SH-SY5Y (cell line): ENCODE data around the gene SRRM4.

Experiments
- GATA2 ChIP-seq: IDR thresholded peaks from 2 replicates; pipeline ENCODE4 v1.6.1; 2011; ENCODE audit warnings: mild to moderate bottlenecking, low read depth, low read length
- GATA3 ChIP-seq: IDR thresholded peaks from 2 replicates; pipeline ENCODE4 v1.6.1; 2011; ENCODE audit warnings: low read depth, mild to moderate bottlenecking, low read length, moderate library complexity

DNA sequence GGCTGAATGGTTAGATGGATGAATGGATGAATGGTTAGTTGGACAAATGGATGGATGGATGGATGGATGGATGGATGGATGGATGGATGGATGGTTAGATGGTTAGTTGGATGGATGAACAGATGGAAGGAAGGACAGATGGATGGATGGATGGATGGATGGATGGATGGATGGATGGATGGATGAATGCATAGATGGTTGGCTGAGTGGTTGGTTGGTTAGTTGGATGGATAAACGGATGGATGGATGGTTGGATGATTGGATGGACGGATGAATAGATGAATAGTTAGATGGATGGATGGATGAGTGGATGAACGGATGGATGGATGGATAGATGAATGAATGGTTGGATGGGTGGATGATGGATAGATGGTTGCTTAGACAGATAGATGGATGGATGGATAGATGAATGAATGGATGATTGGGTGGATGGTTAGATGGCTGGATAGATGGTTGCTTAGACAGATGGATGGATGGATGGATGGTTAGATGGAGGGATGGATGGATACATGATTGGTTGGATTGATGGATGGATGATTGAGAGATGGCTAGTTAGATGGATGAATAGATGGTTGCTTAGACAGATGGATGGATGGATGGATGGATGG lies 148.6 kb downstream of the SRRM4 start:
- no peak for TF ChIP-seq GATA2
- no peak for TF ChIP-seq GATA3
